HG03139 (cell line): ENCODE data around the gene DSCAML1.
"Not testable (repeated sequence)": the region's sequence is repeated elsewhere in the genome, so short reads cannot be mapped to it uniquely, and the experiment has no call there.

Source experiments
- ATAC-seq: cut with Tn5 transposase; IDR thresholded peaks from one replicate; pipeline ENCODE4 v1.9.1; 2021; ENCODE audit not compliant: unreplicated experiment

The DSCAML1 gene

GRCh38 chr11:117419482-117420142, 377.4 kb downstream of the DSCAML1 start:
- no peak for ATAC-seq

- no peak for ATAC-seq
Measured at GRCh38 chr11:117418737-117419481, 378.1 kb downstream of the DSCAML1 start.

DNA sequence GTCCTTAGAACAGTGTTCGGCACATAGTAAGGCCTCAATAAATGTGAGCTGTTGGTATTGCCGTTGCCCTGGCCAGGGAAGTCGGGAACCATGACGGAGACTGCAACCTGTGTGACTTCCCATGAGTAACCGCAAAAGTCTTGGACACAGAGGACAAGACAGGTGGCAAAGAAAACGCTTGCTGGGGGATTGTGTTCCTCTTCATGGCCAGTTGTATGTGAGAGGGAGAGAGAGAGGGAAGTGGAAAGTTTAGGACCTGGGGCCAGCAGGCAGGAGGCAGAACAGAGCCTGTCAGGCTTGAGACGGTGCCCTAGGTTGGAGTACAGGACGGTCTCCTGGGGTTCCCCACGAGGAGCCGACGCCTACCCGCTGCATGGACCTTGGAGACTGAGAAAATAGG, 379.2 kb downstream of the DSCAML1 start:
- no peak for ATAC-seq

GRCh38 chr11:117417342-117417741, 379.7 kb downstream of the DSCAML1 start:
- ATAC-seq: no peak

GRCh38 chr11:117415358-117415896, 381.6 kb downstream of the DSCAML1 start:
- no peak for ATAC-seq

GRCh38 chr11:117414724-117415123, 382.3 kb downstream of the DSCAML1 start:
- no peak for ATAC-seq

- ATAC-seq: no peak
Measured at GRCh38 chr11:117413616-117414015, 383.4 kb downstream of the DSCAML1 start.

DNA sequence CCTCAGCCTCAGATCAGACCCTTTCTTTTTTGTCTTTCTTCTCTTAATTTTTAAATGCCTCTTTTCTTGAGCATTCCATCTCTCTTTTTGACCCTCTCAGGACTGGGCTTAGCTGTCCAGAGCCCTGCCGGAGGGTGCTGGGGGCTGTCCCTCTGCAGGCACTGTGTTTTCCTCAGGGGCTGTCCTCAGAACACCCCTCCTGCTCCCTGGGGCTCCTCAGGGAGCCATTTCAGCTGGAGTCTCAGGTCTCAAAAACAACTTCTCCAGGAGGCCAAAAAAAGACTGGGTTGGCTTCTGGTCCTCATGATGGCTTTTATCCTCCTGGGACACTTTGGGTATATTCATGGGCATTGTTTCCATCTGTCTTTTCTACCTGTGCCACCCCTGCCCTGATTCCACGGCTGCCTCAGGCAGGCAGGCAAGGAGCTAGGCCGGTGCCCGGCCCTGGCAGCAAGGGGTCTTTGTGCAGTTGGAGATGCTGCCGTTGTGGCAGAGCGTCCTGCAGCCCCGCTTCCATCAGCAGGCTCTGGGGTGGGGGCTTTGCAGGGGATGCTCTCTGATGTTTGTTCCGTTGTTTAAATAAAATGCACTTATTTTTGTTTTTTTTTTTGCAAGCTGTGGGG, 384.3 kb downstream of the DSCAML1 start:
- ATAC-seq: no peak

DNA sequence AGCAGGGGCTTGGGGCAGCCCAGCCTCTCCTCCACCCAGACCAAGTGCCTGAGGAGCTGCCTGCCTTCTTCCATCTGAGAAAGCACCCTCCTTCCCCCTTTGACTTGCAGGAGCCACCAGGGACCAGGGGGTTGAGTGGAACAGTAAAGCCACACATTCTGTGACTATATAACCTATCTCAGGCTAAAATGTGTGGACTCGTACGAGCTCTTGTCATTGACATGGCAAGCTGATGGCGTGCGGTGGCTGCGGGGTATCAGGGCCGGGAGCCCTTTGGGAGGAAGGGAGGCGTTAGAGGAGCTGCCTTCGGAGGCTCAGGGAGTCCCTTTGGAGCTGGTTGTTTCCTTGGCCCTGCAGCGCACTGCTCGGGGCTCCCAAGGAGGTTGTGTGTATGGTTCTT, 384.8 kb downstream of the DSCAML1 start:
- ATAC-seq: no peak

GRCh38 chr11:117411736-117412135, 385.3 kb downstream of the DSCAML1 start:
- ATAC-seq: no peak

- no peak for ATAC-seq
Measured at GRCh38 chr11:117410861-117411710, 385.9 kb downstream of the DSCAML1 start.

DNA sequence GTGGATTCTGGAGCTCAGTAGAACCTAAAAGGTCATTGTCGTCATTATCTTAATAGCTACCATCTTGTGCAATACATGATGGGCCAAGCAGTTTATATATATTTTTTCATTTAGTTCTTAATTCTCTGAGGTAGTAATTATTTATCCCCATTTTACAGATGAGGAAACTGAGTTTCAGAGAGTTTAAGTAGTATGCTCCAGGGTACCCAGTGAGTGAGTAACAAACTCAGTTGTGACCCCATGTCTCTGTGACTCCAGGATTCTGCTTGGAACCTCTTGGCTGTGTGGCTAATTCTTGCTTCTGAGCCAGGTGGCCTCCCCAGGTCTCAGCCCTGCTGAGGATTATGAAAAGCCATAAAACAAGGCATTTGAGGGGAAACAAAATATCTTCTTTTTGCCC, 386.8 kb downstream of the DSCAML1 start:
- ATAC-seq: no peak

- no peak for ATAC-seq
Measured at GRCh38 chr11:117409511-117409910, 387.5 kb downstream of the DSCAML1 start.

DNA sequence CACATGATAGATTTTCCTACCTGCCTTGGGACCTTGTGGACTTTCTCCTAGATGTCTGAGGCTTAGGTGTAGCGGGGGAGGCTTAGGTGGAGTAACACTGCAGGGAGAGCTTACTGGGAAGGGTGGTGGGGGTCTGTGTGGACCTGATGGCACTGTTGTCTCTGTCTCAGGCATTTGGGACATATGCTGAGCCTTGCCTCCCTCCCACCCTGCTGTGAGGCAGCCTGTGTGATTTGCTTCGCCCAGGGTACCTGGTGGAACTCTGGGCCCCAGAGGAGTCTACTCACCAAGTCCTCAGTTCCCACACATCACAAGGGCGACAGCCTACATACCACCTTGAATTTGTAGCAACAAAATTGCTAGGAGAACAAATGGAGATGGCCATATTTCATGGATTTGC, 388.7 kb downstream of the DSCAML1 start:
- no peak for ATAC-seq

GRCh38 chr11:117407016-117407415, 390.0 kb downstream of the DSCAML1 start:
- ATAC-seq: no peak

DNA sequence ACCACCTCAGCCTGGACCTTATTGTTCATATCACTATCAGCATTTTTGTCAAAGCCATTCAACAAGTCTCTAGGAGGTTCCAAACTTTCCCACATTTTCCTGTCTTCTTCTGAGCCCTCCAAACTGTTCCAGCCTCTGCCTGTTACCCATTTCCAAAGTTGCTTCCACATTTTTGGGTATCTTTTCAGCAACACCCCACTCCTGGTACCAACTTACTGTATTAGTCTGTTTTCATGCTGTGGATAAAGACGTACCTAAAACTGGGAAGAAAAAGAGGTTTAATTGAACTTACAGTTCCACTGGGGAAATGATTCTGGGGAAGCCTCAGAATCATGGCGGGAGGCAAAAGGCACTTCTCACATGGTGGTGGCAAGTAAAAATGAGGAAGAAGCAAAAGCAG, 391.1 kb downstream of the DSCAML1 start:
- not testable (repeated sequence) for ATAC-seq

DNA sequence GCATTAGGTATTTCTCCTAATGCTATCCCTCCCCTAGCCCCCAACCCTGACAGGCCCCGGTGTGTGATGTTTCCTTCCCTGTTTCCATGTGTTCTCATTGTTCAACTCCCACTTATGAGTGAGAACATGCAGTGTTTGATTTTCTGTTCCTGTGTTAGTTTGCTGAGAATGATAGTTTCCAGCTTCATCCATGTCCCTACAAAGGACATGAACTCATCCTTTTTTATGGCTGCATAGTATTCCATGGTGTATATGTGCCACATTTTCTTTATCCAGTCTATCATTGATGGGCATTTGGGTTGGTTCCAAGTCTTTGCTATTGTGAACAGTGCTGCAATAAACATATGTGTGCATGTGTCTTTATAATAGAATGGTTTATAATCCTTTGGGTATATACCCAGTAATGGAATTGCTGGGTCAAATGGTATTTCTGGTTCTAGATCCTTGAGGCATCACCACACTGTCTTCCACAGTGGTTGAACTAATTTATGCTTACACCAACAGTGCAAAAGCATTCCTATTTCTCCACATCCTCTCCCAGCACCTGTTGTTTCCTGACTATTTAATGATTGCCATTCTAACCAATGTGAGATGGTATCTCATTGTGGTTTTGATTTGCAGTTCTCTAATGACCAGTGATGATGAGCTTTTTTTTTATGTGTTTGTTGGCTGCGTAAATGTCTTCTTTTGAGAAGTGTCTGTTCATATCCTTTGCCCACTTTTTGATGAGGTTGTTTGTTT, 397.7 kb downstream of the DSCAML1 start:
- ATAC-seq: not testable (repeated sequence)

DNA sequence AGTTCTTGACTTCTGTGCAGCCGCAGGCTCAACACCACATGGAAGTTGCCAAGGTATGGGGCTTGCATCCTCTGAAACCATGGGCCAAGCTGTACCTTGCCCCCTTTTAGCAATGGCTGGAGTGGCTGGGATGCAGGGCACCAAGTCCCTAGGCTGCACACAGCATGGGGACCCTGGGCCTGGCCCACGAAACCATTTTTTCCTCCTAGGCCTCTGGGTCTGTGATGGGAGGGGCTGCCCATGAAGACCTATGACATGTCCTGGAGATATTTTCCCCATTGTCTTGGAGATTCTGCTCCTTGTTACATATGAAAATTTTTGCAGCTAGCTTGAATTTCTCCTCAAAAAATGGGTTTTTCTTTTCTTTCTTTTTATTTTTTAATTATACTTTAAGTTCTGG, 398.4 kb downstream of the DSCAML1 start:
- ATAC-seq: not testable (repeated sequence)

GRCh38 chr11:117396970-117397369, 400.0 kb downstream of the DSCAML1 start:
- no peak for ATAC-seq

DNA sequence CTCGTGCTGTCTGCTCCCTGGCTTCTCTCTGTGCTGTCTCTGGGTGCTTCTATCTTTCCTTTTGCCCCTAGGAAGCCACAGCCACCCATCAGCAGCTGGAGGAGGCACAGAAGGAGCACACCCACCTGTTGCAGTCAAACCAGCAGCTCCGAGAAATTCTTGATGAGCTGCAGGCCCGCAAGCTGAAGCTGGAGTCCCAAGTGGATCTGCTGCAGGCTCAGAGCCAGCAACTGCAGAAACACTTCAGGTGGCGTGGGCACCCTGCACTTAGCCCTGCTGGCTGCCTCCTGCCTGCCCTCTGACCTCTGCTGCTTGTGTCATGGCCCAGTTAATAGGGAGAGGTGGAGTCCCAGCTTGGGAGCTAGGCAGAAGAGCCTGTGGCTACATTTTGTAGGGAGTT, 401.5 kb downstream of the DSCAML1 start:
- no peak for ATAC-seq
